H1 (cell line): ENCODE results near the gene LIPM. TPM values are rescaled to one million over a fixed set of nuclear protein-coding genes. Genes with fewer than 3 reads are reported as not detected.

Experiments used
- ATF3 ChIP-seq: IDR thresholded peaks from 2 replicates; pipeline ENCODE4 v1.6.1; 2011; ENCODE audit warnings: low read depth, mild to moderate bottlenecking, low read length; ENCODE audit not compliant: insufficient read depth
- BACH1 ChIP-seq: IDR thresholded peaks from 2 replicates; pipeline ENCODE4 v1.6.1; 2012; ENCODE audit warnings: low read length, improper control_type of control experiment
- CTCF ChIP-seq, 3 experiments: IDR thresholded peaks; 1 replicate in 2 of 3; 2 replicates in 1 of 3; pipeline versions ENCODE4 v1.5.1 to v1.6.1; 2011; ENCODE audit warnings: low read length in 3 of 3, mild to moderate bottlenecking in 3 of 3, inconsistent platforms in 2 of 3, low read depth in 1 of 3, moderate library complexity in 1 of 3; ENCODE audit not compliant: insufficient read depth in 1 of 3; ENCODE audit errors: control extremely low read depth in 1 of 3
- POLR2A ChIP-seq, 2 experiments: IDR thresholded peaks; 1 replicate in 1 of 2; 2 replicates in 1 of 2; pipeline ENCODE4 v1.6.1; 2011; ENCODE audit warnings: low read depth in 2 of 2, low read length in 2 of 2, mild to moderate bottlenecking in 2 of 2; ENCODE audit errors: control extremely low read depth in 1 of 2
- SIN3A ChIP-seq, 2 experiments: IDR thresholded peaks in 1 of 2; conservative IDR thresholded peaks in 1 of 2; 2 replicates each; pipeline ENCODE4 v1.6.1; 2011 to 2012; ENCODE audit warnings: low read length in 2 of 2, improper control_type of control experiment in 1 of 2, low read depth in 1 of 2, mild to moderate bottlenecking in 1 of 2
- TEAD4 ChIP-seq: IDR thresholded peaks from 2 replicates; pipeline ENCODE4 v1.6.1; 2012; ENCODE audit warnings: low read depth, low read length, inconsistent platforms, mixed read lengths
- USF2 ChIP-seq: IDR thresholded peaks from 2 replicates; pipeline ENCODE4 v1.6.1; 2011; ENCODE audit warnings: low read length, improper control_type of control experiment
- polyA plus RNA-seq, 7 experiments: library from polyadenylated mRNA; depleted of rRNA in 3 of 7; stranded (reverse) in 5 of 7; unstranded in 2 of 7; fragments of >200 nt in 5 of 7; fragments of 200-250 nt in 2 of 7; gene quantifications; 1 replicate in 5 of 7; 2 replicates in 1 of 7; 4 replicates in 1 of 7; pipeline versions ENCODE4 v1.2.1 to v1.2.3, GENCODE V29; 2011 to 2013; ENCODE audit warnings: missing spikeins in 2 of 7, mixed read lengths in 2 of 7
- total RNA-seq: library from RNA; stranded (reverse); fragmentation: NEBNext Ultra II Directional; extraction: Animal tissue kit (Norgen Biotek cat#: 25700); gene quantifications from 2 replicates; pipeline ENCODE4 v1.2.1, GENCODE V29; 2021

The LIPM gene
- total and polyA plus RNA-seq, 2 of the 8 experiments (the other 6 are each of a cell fraction or from before 2014, with no cell fraction given), result not detected

GRCh38 chr10:88802523-88803285 lies at the start of gene LIPM (continued):
- TF ChIP-seq CTCF (IDR thresholded peaks at IDR 0.05; ENCODE audit: control extremely low read depth in 1 of 3, insufficient read depth in 1 of 3, low read depth in 1 of 3, low read length in 3 of 3) (no peak), ATF3 (no peak), TEAD4 (no peak), USF2 (no peak), POLR2A (IDR thresholded peaks at IDR 0.05; ENCODE audit: control extremely low read depth in 1 of 2, low read depth in 2 of 2, low read length in 2 of 2) (no peak), BACH1 (no peak), SIN3A (conservative IDR thresholded peaks at IDR 0.05 in 1 of 2, IDR thresholded peaks at IDR 0.05 in 1 of 2; ENCODE audit: low read depth in 1 of 2, low read length in 2 of 2) (no peak)
